GM18508 (cell line): ENCODE measurements around the gene YIPF5.
A peak's percentile ranks its signal among the peaks of the same experiment; 100 is the strongest.

Source experiments
- ATAC-seq: cut with Tn5 transposase; IDR thresholded peaks from one replicate; pipeline ENCODE4 v1.9.1; 2021; ENCODE audit warnings: moderate number of reproducible peaks; ENCODE audit not compliant: insufficient read depth, unreplicated experiment

Gene YIPF5

GRCh38 chr5:144183254-144183889, 12.9 kb upstream of the YIPF5 start:
- no peak for ATAC-seq

- no peak for ATAC-seq
Measured at GRCh38 chr5:144179226-144179625, 8.8 kb upstream of the YIPF5 start.

- ATAC-seq: no peak
Measured at GRCh38 chr5:144177548-144177947, 7.1 kb upstream of the YIPF5 start.

- ATAC-seq: no peak
Measured at GRCh38 chr5:144173766-144174165, 3.3 kb upstream of the YIPF5 start.

- ATAC-seq: no peak
Measured at GRCh38 chr5:144169904-144170275, 569 bp downstream of the YIPF5 start.

- ATAC-seq: no peak
Measured at GRCh38 chr5:144167998-144168397, 2.5 kb downstream of the YIPF5 start.

- ATAC-seq: no peak
Measured at GRCh38 chr5:144166696-144167095, 3.8 kb downstream of the YIPF5 start.

- no peak for ATAC-seq
Measured at GRCh38 chr5:144162686-144163085, 7.8 kb downstream of the YIPF5 start.

GRCh38 chr5:144156767-144157171, 13.7 kb downstream of the YIPF5 start:
- ATAC-seq: no peak

- no peak for ATAC-seq
Measured at GRCh38 chr5:144151026-144151425, 19.4 kb downstream of the YIPF5 start.

GRCh38 chr5:144144956-144145751, 25.3 kb downstream of the YIPF5 start:
- no peak for ATAC-seq

GRCh38 chr5:144143625-144144024, 26.8 kb downstream of the YIPF5 start:
- ATAC-seq: no peak

- ATAC-seq: no peak
Measured at GRCh38 chr5:144142824-144143162, 27.7 kb downstream of the YIPF5 start.

GRCh38 chr5:144142139-144142823, 28.2 kb downstream of the YIPF5 start:
- ATAC-seq: peak; percentile 97

GRCh38 chr5:144141585-144141984, 28.9 kb downstream of the YIPF5 start:
- no peak for ATAC-seq

- no peak for ATAC-seq
Measured at GRCh38 chr5:144139586-144139985, 30.9 kb downstream of the YIPF5 start.

- ATAC-seq: no peak
Measured at GRCh38 chr5:144135113-144135762, 35.2 kb downstream of the YIPF5 start.

- no peak for ATAC-seq
Measured at GRCh38 chr5:144134194-144134826, 36.1 kb downstream of the YIPF5 start.

- no peak for ATAC-seq
Measured at GRCh38 chr5:144133050-144133633, 37.3 kb downstream of the YIPF5 start.

- no peak for ATAC-seq
Measured at GRCh38 chr5:144131261-144131660, 39.2 kb downstream of the YIPF5 start.
